ENCODE results near the gene RALGAPB.

DNA sequence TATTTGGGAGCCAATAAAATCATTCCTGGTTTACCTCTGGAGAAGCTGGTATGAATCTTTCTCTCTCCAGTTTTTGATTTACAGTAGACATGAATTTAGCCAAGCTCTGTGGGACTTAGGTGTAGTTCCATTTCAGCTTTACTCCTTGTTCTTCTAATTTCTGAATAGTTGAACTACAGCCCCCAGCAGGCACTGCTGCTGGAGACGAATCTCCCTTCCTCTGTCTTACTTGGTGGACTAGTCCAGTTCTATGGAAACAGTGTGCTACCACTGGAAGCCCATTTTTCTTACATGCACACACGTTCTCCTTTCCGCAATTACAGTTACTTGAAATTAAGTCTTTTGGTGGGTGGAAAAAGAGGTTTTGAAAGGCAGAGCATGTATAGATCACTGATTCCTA is 42.3 kb downstream of the RALGAPB start:
- no peak for TF ChIP-seq SP1 (IDR thresholded peaks at IDR 0.05; ENCODE audit: low read depth)
- TF ChIP-seq POLR2A (IDR thresholded peaks at IDR 0.05; ENCODE audit: borderline replicate concordance, extremely low read depth, insufficient read depth, insufficient read length), result no peak
- TF ChIP-seq, protein P1, sequence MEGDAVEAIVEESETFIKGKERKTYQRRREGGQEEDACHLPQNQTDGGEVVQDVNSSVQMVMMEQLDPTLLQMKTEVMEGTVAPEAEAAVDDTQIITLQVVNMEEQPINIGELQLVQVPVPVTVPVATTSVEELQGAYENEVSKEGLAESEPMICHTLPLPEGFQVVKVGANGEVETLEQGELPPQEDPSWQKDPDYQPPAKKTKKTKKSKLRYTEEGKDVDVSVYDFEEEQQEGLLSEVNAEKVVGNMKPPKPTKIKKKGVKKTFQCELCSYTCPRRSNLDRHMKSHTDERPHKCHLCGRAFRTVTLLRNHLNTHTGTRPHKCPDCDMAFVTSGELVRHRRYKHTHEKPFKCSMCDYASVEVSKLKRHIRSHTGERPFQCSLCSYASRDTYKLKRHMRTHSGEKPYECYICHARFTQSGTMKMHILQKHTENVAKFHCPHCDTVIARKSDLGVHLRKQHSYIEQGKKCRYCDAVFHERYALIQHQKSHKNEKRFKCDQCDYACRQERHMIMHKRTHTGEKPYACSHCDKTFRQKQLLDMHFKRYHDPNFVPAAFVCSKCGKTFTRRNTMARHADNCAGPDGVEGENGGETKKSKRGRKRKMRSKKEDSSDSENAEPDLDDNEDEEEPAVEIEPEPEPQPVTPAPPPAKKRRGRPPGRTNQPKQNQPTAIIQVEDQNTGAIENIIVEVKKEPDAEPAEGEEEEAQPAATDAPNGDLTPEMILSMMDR (IDR thresholded peaks at IDR 0.05 in 2 of 3, conservative IDR thresholded peaks at IDR 0.05 in 1 of 3; ENCODE audit: borderline replicate concordance in 1 of 3, insufficient read depth in 1 of 3, low read depth in 2 of 3, low read length in 2 of 3), result no peak

All from HCT116 (cell line).